DOHH2 (cell line): ENCODE measurements around the gene SUOX.
A peak's percentile ranks its signal among the peaks of the same experiment; 100 is the strongest.

Source experiments
- H3F3A ChIP-seq: fragments of 200-600 bp; sonication (generic), shearing (Covaris generic); 2 replicates; pipeline ENCODE4 v1.6.0; 2016; ENCODE audit warnings: antibody characterized with exemption, mild to moderate bottlenecking; ENCODE audit not compliant: control insufficient read depth, insufficient read depth
- H3K27ac ChIP-seq: fragments of 200-600 bp; sonication (generic); 2 replicates; pipeline ENCODE4 v1.5.1; 2014; ENCODE audit warnings: low read depth, mild to moderate bottlenecking, low read length, moderate library complexity
- H3K27me3 ChIP-seq: fragments of 200-600 bp; sonication (generic); 2 replicates; pipeline ENCODE4 v1.6.1; 2014; ENCODE audit warnings: mild to moderate bottlenecking, low read length, mixed read lengths; ENCODE audit not compliant: control insufficient read depth
- H3K36me3 ChIP-seq: fragments of 200-600 bp; sonication (generic); 2 replicates; pipeline ENCODE4 v1.6.1; 2014; ENCODE audit warnings: mild to moderate bottlenecking, low read length, moderate library complexity, mixed read lengths; ENCODE audit not compliant: control insufficient read depth
- H3K4me1 ChIP-seq: fragments of 200-600 bp; sonication (generic); 2 replicates; pipeline ENCODE4 v1.6.1; 2014; ENCODE audit warnings: mild to moderate bottlenecking, low read length, mixed read lengths; ENCODE audit not compliant: control insufficient read depth
- H3K4me2 ChIP-seq: fragments of 200-600 bp; sonication (generic); 2 replicates; pipeline ENCODE4 v1.6.0; 2014; ENCODE audit warnings: mild to moderate bottlenecking, low read length, moderate library complexity
- H3K4me3 ChIP-seq: fragments of 200-600 bp; sonication (generic); 2 replicates; pipeline ENCODE4 v1.5.1; 2014; ENCODE audit warnings: mild to moderate bottlenecking, low read length, mixed read lengths
- H3K79me2 ChIP-seq: fragments of 200-600 bp; sonication (generic); 2 replicates; pipeline ENCODE4 v1.6.1; 2014; ENCODE audit warnings: mild to moderate bottlenecking, low read length, mixed read lengths; ENCODE audit not compliant: control insufficient read depth
- H3K9me2 ChIP-seq: fragments of 200-600 bp; sonication (generic); replicated peaks from 2 replicates; pipeline ENCODE4 v1.6.1; 2014; ENCODE audit warnings: mild to moderate bottlenecking, low read length, mixed read lengths; ENCODE audit not compliant: control insufficient read depth
- H3K9me3 ChIP-seq: fragments of 200-600 bp; sonication (generic); 2 replicates; pipeline ENCODE4 v1.6.1; 2014; ENCODE audit warnings: antibody characterized with exemption, low read length, mixed read lengths; ENCODE audit not compliant: control insufficient read depth, insufficient read depth
- H4K20me1 ChIP-seq: fragments of 200-600 bp; sonication (generic); 2 replicates; pipeline ENCODE4 v1.6.0; 2014; ENCODE audit warnings: low read depth, mild to moderate bottlenecking, antibody characterized with exemption, low read length, moderate library complexity; ENCODE audit not compliant: control insufficient read depth, insufficient read depth
- EZH2phosphoT487 ChIP-seq: fragments of 200-600 bp; sonication (generic); IDR thresholded peaks from 2 replicates; pipeline ENCODE4 v1.6.1; 2017; ENCODE audit warnings: borderline replicate concordance, mild to moderate bottlenecking, antibody characterized with exemption, low read length, moderate library complexity, mixed read lengths
- TF ChIP-seq, protein P1 (sequence below): fragments of 200-600 bp; sonication (generic); IDR thresholded peaks from one replicate; pipeline ENCODE4 v1.5.1; 2014; ENCODE audit warnings: antibody characterized with exemption, mild to moderate bottlenecking, low read depth, low read length; ENCODE audit not compliant: poor library complexity, severe bottlenecking

Gene SUOX

GRCh38 chr12:55957106-55957859 is 39.8 kb upstream of the SUOX start:
- Histone ChIP-seq H3F3A (0 out of 2 replicates have a peak, but pooled peaks cover 7% of the 10 kb centered on the region), H3K9me3 (no peaks in the 10 kb centered on the region), H3K27me3 (no peaks in the 10 kb centered on the region), H3K4me2 (no peak overlapping the region), H3K9me2 (no peaks in the 10 kb centered on the region), H3K4me1 (no peaks in the 10 kb centered on the region), H3K79me2 (no peaks in the 10 kb centered on the region), H3K4me3 (no peak overlapping the region), H3K36me3 (peaks cover 17% of the 10 kb centered on the region), H3K27ac (no peak overlapping the region), H4K20me1 (no peaks in the 10 kb centered on the region)
- TF ChIP-seq, protein P1, sequence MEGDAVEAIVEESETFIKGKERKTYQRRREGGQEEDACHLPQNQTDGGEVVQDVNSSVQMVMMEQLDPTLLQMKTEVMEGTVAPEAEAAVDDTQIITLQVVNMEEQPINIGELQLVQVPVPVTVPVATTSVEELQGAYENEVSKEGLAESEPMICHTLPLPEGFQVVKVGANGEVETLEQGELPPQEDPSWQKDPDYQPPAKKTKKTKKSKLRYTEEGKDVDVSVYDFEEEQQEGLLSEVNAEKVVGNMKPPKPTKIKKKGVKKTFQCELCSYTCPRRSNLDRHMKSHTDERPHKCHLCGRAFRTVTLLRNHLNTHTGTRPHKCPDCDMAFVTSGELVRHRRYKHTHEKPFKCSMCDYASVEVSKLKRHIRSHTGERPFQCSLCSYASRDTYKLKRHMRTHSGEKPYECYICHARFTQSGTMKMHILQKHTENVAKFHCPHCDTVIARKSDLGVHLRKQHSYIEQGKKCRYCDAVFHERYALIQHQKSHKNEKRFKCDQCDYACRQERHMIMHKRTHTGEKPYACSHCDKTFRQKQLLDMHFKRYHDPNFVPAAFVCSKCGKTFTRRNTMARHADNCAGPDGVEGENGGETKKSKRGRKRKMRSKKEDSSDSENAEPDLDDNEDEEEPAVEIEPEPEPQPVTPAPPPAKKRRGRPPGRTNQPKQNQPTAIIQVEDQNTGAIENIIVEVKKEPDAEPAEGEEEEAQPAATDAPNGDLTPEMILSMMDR = no peak
- TF ChIP-seq EZH2phosphoT487 = no peak

DNA sequence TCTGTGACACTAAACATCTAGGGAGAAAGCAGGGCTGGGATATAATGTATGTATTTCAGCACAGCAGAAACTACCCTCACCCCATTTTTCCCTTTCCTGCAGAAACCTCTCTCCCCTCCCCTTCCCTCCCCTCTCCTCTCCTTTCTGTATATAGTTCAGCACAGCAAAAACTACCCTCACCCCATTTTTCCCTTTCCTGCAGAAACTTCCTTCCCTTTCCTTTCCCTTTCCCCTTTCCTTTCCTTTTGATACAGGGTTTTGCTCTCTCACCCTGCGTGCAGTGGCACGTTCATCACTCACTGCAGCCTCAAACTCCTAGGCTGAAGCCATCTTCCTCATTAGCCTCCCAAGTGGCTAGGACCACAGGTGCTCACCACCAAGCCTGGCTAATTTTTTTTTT is 33.3 kb upstream of the SUOX start:
- Histone ChIP-seq H3K4me3 (no peak overlapping the region), H3K27me3 (no peaks in the 10 kb centered on the region), H3K9me2 (no peaks in the 10 kb centered on the region), H3F3A (no peaks in the 10 kb centered on the region), H4K20me1 (no peaks in the 10 kb centered on the region), H3K36me3 (peaks cover 19% of the 10 kb centered on the region), H3K9me3 (no peaks in the 10 kb centered on the region), H3K4me1 (peaks cover 24% of the 10 kb centered on the region), H3K79me2 (peaks cover 19% of the 10 kb centered on the region), H3K27ac (no peak overlapping the region), H3K4me2 (no peak overlapping the region)
- TF ChIP-seq, protein P1 = no peak
- TF ChIP-seq EZH2phosphoT487 = no peak

- Histone ChIP-seq H3K4me1 (peaks cover 24% of the 10 kb centered on the region), H3K4me3 (no peak overlapping the region), H3K27me3 (no peaks in the 10 kb centered on the region), H3K9me3 (no peaks in the 10 kb centered on the region), H3K36me3 (peaks cover 31% of the 10 kb centered on the region), H3F3A (no peaks in the 10 kb centered on the region), H3K4me2 (peak overlapping the region; percentile 94; the same call in 1 of the 2 replicates), H3K27ac (no peak overlapping the region), H3K9me2 (no peaks in the 10 kb centered on the region), H4K20me1 (no peaks in the 10 kb centered on the region), H3K79me2 (peaks cover 19% of the 10 kb centered on the region)
- no peak for TF ChIP-seq EZH2phosphoT487
- TF ChIP-seq, protein P1 = no peak
Observed at GRCh38 chr12:55965240-55965639, 31.8 kb upstream of the SUOX start.
